GM12801 (cell line): ENCODE measurements around the gene BRD2.

Experiments
- CTCF ChIP-seq: IDR thresholded peaks from one replicate; pipeline ENCODE4 v1.5.1; 2011; ENCODE audit warnings: control low read depth; ENCODE audit not compliant: insufficient read length; ENCODE audit errors: extremely low read depth

Gene BRD2

GRCh38 chr6:32982702-32983492, 14.5 kb downstream of the BRD2 start:
- TF ChIP-seq CTCF, result no peak

GRCh38 chr6:32983493-32983848, 15.1 kb downstream of the BRD2 start:
- TF ChIP-seq CTCF, result no peak

- TF ChIP-seq CTCF, result no peak
Measured at GRCh38 chr6:32983964-32984621, 15.7 kb downstream of the BRD2 start.

GRCh38 chr6:32984622-32985389, 16.4 kb downstream of the BRD2 start:
- no peak for TF ChIP-seq CTCF

GRCh38 chr6:32989368-32989767, 21.0 kb downstream of the BRD2 start:
- TF ChIP-seq CTCF, result no peak

GRCh38 chr6:32991972-32992371, 23.6 kb downstream of the BRD2 start:
- TF ChIP-seq CTCF, result no peak

- TF ChIP-seq CTCF, result no peak
Measured at GRCh38 chr6:32993363-32993973, 25.1 kb downstream of the BRD2 start.
